Astrocyte (in vitro differentiated cells and primary cell): ENCODE measurements around the gene MADCAM1. TPM values are rescaled to one million over a fixed set of nuclear protein-coding genes. Genes with fewer than 3 reads are reported as not detected.

ENCODE experiments used
- DNase-seq: peaks from one replicate; pipeline ENCODE4 v3.0.0-alpha.2; 2010; ENCODE audit warnings: low read depth
- FAIRE-seq: peaks from 2 replicates; lab custom pipeline; 2011; peaks lifted over from hg19 to GRCh38; lab: Jason Lieb, UNC
- H2AFZ ChIP-seq: 2 replicates; pipeline ENCODE4 v1.6.0; 2012; ENCODE audit warnings: low read depth, low read length, inconsistent platforms
- H3K27ac ChIP-seq: 2 replicates; pipeline ENCODE4 v1.5.1; 2011; ENCODE audit warnings: low read depth, low read length, inconsistent platforms
- H3K27me3 ChIP-seq: 2 replicates; pipeline ENCODE4 v1.6.0; 2011; ENCODE audit warnings: low read length, inconsistent platforms; ENCODE audit not compliant: insufficient read depth
- H3K36me3 ChIP-seq: 2 replicates; pipeline ENCODE4 v1.5.1; 2011; ENCODE audit warnings: low read length, inconsistent platforms; ENCODE audit not compliant: insufficient read depth
- H3K4me1 ChIP-seq: 2 replicates; pipeline ENCODE4 v1.5.1; 2011; ENCODE audit warnings: low read length, inconsistent platforms; ENCODE audit not compliant: insufficient read depth
- H3K4me2 ChIP-seq: 2 replicates; pipeline ENCODE4 v1.6.0; 2012; ENCODE audit warnings: low read length, inconsistent platforms
- H3K4me3 ChIP-seq: 2 replicates; pipeline ENCODE4 v1.5.1; 2011; ENCODE audit warnings: low read depth, mild to moderate bottlenecking, low read length, inconsistent platforms; ENCODE audit not compliant: insufficient read depth
- H3K79me2 ChIP-seq: 2 replicates; pipeline ENCODE4 v1.6.0; 2012; ENCODE audit warnings: mild to moderate bottlenecking, low read length, inconsistent platforms; ENCODE audit not compliant: insufficient read depth
- H3K9ac ChIP-seq: 2 replicates; pipeline ENCODE4 v1.6.0; 2012; ENCODE audit warnings: mild to moderate bottlenecking, low read length, inconsistent platforms
- H3K9me3 ChIP-seq: 2 replicates; pipeline ENCODE4 v1.5.1; 2012; ENCODE audit warnings: low read depth, mild to moderate bottlenecking, low read length, inconsistent platforms; ENCODE audit not compliant: insufficient read depth
- H4K20me1 ChIP-seq: 2 replicates; pipeline ENCODE4 v1.6.0; 2012; ENCODE audit warnings: low read length, inconsistent platforms; ENCODE audit not compliant: insufficient read depth
- H3K27ac Mint-ChIP-seq: one replicate; pipeline ENCODE4 v1.8.0; 2021; ENCODE audit warnings: mild to moderate bottlenecking, mixed read lengths; ENCODE audit not compliant: unreplicated experiment
- H3K27me3 Mint-ChIP-seq: one replicate; pipeline ENCODE4 v1.8.0; 2021; ENCODE audit warnings: low read depth, mixed read lengths; ENCODE audit not compliant: unreplicated experiment
- H3K36me3 Mint-ChIP-seq: one replicate; pipeline ENCODE4 v1.8.0; 2021; ENCODE audit warnings: low read depth, mixed read lengths; ENCODE audit not compliant: unreplicated experiment
- H3K4me1 Mint-ChIP-seq: one replicate; pipeline ENCODE4 v1.8.0; 2021; ENCODE audit warnings: low read depth, mixed read lengths; ENCODE audit not compliant: unreplicated experiment
- H3K4me3 Mint-ChIP-seq: one replicate; pipeline ENCODE4 v1.8.0; 2021; ENCODE audit warnings: mild to moderate bottlenecking, moderate library complexity, mixed read lengths; ENCODE audit not compliant: unreplicated experiment
- H3K9me3 Mint-ChIP-seq: one replicate; pipeline ENCODE4 v1.8.0; 2021; ENCODE audit warnings: mild to moderate bottlenecking, mixed read lengths; ENCODE audit not compliant: unreplicated experiment
- EZH2 ChIP-seq: IDR thresholded peaks from 2 replicates; pipeline ENCODE4 v1.6.1; 2012; ENCODE audit warnings: mild to moderate bottlenecking, low read length, inconsistent platforms; ENCODE audit not compliant: insufficient read depth
- total RNA-seq: library from RNA; stranded (reverse); gene quantifications from 2 replicates; pipeline ENCODE4 v1.2.1, GENCODE V29; 2021
- TF ChIP-seq, protein P1 (sequence below): IDR thresholded peaks from 2 replicates; pipeline ENCODE4 v1.5.1; 2011; ENCODE audit warnings: low read depth, mild to moderate bottlenecking, inconsistent platforms, low read length, moderate library complexity; ENCODE audit not compliant: insufficient read depth

Gene MADCAM1
- total RNA-seq, 1 donor from 2014 or later: 0.57 TPM

DNA sequence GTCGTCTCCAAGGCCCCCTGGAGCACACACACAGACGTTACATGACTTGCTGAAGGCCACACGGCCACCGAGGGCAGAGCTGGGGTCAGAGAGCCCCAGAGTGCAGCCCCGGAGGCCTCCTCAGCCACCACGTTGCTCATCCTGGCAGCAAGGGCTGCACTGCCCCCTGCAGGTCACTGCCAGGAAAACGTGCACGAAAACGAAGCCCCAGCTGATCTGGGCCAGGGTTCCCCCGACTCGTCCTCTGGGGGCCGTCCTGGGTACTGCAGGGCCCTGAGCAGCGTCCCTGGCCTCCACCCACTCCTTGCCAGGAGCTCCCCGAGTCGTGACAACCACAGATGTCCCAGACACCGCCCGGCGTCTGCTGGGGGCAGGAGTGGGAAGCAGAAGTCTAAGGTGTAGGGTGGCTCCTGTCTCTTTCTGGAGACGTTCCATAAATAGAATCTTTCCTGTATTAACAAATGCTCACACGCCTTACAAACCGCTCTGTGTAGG, 14.4 kb downstream of the MADCAM1 start:
- H3K27ac Mint-ChIP-seq: peak overlapping the region; percentile 96
- H3K36me3 Mint-ChIP-seq: peaks cover 19% of the 10 kb centered on the region
- peaks cover 11% of the 10 kb centered on the region for H3K4me1 Mint-ChIP-seq
- H3K9me3 Mint-ChIP-seq: no peaks in the 10 kb centered on the region
- Histone ChIP-seq H4K20me1 (peaks cover 19% of the 10 kb centered on the region), H3K9me3 (no peaks in the 10 kb centered on the region), H3K4me2 (peak overlapping the region; percentile 81), H3K4me1 (peaks cover 24% of the 10 kb centered on the region), H3K27me3 (no peaks in the 10 kb centered on the region), H3K9ac (peak overlapping the region; percentile 71), H3K27ac (peak overlapping the region; percentile 62), H3K79me2 (peaks cover 15% of the 10 kb centered on the region), H2AFZ (peak overlapping the region; percentile 59), H3K36me3 (no peaks in the 10 kb centered on the region), H3K4me3 (peak overlapping the region; percentile 24)
- DNase-seq: peak; percentile 58
- FAIRE-seq: no peak
- TF ChIP-seq EZH2: no peak
- TF ChIP-seq, protein P1, sequence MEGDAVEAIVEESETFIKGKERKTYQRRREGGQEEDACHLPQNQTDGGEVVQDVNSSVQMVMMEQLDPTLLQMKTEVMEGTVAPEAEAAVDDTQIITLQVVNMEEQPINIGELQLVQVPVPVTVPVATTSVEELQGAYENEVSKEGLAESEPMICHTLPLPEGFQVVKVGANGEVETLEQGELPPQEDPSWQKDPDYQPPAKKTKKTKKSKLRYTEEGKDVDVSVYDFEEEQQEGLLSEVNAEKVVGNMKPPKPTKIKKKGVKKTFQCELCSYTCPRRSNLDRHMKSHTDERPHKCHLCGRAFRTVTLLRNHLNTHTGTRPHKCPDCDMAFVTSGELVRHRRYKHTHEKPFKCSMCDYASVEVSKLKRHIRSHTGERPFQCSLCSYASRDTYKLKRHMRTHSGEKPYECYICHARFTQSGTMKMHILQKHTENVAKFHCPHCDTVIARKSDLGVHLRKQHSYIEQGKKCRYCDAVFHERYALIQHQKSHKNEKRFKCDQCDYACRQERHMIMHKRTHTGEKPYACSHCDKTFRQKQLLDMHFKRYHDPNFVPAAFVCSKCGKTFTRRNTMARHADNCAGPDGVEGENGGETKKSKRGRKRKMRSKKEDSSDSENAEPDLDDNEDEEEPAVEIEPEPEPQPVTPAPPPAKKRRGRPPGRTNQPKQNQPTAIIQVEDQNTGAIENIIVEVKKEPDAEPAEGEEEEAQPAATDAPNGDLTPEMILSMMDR: peak; percentile 87
- peak overlapping the region; percentile 68 for H3K4me3 Mint-ChIP-seq
- H3K27me3 Mint-ChIP-seq: no peaks in the 10 kb centered on the region

DNA sequence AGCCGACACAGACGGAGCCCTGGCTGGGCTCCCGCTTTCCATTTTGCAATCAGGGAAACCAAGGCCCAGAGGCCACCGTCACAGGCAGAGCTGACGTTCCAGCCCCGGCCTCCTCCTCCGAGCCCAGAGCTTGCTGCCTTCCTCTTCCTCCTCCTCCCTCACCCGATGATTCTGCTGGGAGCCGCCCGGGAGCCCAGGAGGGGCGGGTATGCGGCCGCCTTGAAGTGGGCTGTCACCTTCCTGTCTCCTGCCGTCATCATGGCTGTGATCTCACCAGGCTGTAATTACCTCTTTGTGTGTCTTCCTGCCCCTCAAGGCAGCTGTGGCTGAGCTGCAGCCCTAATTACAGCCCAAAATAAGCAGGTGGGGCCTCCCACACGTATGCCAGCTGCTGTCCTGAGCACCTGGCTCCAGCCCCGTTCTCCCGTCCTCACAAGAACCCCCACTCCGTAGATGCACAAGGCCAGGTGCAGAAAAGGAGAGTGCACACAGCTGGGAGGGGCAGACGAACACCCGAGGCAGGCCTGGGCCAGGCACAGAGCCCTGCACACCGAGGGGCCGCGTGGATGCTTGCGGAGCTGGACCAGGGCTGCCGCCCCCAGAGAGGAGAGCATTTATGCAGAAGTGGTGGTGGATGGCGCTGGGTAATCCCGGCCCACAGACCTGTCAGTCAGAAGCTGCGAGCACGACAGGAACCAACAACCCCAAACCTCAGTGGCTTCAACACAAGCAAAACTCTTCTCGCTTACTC, 15.0 kb downstream of the MADCAM1 start:
- peak overlapping the region; percentile 96 for H3K27ac Mint-ChIP-seq
- Histone ChIP-seq H4K20me1 (peaks cover 19% of the 10 kb centered on the region), H3K27ac (peak overlapping the region; percentile 62), H3K36me3 (no peaks in the 10 kb centered on the region), H3K4me1 (peaks cover 23% of the 10 kb centered on the region), H3K27me3 (no peaks in the 10 kb centered on the region), H2AFZ (peak overlapping the region; percentile 59), H3K4me3 (peak overlapping the region; percentile 24), H3K4me2 (peak overlapping the region; percentile 81), H3K9ac (peak overlapping the region; percentile 71), H3K79me2 (peaks cover 15% of the 10 kb centered on the region), H3K9me3 (no peaks in the 10 kb centered on the region)
- H3K27me3 Mint-ChIP-seq: no peaks in the 10 kb centered on the region
- DNase-seq: peak; percentile 68
- H3K4me1 Mint-ChIP-seq: peaks cover 11% of the 10 kb centered on the region
- H3K36me3 Mint-ChIP-seq: peaks cover 19% of the 10 kb centered on the region
- TF ChIP-seq, protein P1: no peak
- TF ChIP-seq EZH2: no peak
- no peaks in the 10 kb centered on the region for H3K9me3 Mint-ChIP-seq
- FAIRE-seq: no peak
- H3K4me3 Mint-ChIP-seq: peak overlapping the region; percentile 68
